GM21381 (cell line): ENCODE data around the gene BRF1.

ENCODE experiments used
- ATAC-seq: cut with Tn5 transposase; IDR thresholded peaks from one replicate; pipeline ENCODE4 v1.9.1; 2021; ENCODE audit warnings: mild to moderate bottlenecking, moderate library complexity; ENCODE audit not compliant: unreplicated experiment

The BRF1 gene

DNA sequence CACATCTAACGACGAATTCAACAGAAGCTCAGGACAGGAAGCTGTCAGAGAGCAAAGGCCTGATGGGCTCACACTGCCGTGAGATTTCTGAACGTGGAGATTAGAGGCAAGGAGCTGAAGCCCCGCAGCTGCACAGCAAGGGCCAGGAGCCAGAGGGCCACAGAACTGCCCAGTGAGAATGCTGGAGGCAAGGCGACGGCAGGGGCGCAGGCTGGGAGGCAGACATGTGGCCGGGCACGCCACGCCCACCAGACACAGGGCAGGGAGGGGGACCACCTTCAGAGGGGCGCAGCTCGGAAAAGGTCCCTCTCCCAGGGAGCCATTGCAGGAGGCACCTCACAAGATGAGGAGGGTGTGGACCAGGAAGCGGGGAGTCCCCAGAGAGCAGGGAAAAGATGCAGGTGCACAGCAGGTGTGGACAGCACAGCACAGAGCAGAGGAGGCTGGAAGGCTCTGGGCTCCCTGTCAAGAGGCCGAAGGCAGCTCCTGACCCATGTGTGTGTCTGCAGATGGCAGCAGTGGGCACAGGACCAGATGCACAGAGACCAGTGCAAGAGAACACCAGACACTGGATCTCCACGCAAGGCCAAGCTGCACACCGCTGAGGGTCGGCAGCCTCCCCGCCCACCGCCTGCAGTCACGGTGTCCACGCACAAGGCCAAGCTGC is 29.4 kb downstream of the BRF1 start:
- no peak for ATAC-seq

DNA sequence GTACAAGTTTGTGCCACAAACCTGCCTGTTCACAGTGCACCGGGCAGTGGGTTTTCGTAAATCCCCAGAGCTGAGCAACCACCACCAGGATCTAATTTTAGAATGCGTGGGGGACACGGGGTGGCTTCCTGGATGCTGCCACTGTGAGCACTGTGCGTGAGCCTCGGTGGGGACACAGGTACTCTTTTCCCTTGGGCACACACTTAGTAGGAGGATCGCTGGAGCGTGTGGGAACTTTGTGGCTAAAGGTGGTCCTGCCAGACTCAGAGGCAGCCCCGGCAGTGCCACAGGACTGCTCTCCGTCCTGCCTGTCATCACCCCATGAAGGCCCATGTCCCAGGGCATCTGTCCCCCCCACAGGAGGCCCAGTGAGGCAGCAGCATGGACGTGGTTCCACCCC is 31.4 kb downstream of the BRF1 start:
- ATAC-seq = no peak

- no peak for ATAC-seq
Measured at GRCh38 chr14:105268736-105269354, 32.0 kb downstream of the BRF1 start.

- no peak for ATAC-seq
Measured at GRCh38 chr14:105267820-105268548, 32.8 kb downstream of the BRF1 start.

DNA sequence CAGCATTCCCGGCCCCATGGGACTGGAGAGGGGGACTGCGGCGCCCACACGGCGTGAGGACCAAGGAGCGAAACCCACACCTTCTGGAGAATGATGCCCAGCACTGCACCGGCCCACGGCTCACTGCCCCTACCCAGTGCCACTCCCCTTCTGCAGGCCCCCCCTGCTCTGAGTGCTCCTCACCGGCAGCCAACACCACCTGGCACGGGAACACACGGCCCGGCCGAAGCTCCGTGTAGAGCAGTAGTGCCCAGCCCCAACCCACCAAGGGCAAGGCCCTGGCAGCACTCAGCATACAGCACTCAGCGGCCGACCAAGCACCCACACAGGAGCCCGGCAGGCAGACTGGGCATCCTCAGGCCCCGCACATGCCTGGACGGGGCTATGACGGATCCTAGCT is 39.0 kb downstream of the BRF1 start:
- no peak for ATAC-seq

- ATAC-seq = no peak
Measured at GRCh38 chr14:105260959-105261358, 39.8 kb downstream of the BRF1 start.

GRCh38 chr14:105258846-105259245 is 42.0 kb downstream of the BRF1 start:
- no peak for ATAC-seq

DNA sequence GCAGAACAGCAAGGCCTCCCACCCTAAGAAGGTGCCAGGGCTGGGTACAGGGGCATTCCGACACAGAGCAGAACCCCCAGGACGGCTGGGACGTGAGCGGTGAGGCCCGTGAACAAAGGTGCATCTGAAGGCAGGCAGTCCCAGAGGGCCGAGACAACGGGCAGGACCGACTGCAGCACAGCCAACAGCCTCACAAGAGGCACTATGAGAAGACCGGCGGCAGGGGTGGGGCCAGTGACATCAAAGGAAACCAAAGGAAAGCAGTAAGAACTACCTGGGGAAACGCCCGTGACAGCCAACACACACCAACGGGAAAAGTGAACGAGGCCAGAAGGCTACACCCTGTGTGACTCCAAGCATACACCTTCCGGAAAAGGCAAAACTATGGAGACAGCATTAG is 43.3 kb downstream of the BRF1 start:
- ATAC-seq = no peak

DNA sequence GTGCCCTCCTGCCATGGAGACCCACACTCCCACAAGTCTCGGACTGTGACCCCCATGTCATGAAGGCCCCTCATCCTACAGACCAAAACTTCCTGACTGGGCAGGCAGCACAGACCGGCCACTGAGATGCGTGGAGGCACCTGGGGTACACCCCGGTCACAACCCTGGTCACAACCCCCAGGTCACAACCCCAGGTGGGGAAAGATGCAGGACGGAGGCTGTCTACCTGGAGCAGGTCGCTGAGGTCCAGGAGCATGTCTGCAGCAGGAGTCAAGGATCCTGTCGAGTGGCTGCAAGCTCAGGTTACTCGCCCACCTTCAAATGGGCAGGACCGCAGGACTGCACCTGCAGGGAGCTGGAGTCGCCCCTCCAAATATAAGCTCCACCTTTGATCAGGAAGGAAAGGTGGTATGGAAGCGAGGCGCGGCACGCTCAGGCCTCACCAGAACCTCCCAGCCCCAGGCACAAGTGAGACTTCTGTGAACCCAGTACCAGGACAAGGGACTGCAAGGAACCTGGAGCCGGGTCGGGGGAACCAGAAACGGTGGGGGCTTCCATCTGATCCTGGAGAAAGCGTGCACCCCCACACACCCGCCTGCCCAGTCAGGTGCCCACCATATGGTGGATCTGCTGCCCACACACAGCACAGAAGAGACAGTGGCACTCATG is 44.4 kb downstream of the BRF1 start:
- no peak for ATAC-seq

GRCh38 chr14:105255021-105255507 is 45.7 kb downstream of the BRF1 start:
- no peak for ATAC-seq

DNA sequence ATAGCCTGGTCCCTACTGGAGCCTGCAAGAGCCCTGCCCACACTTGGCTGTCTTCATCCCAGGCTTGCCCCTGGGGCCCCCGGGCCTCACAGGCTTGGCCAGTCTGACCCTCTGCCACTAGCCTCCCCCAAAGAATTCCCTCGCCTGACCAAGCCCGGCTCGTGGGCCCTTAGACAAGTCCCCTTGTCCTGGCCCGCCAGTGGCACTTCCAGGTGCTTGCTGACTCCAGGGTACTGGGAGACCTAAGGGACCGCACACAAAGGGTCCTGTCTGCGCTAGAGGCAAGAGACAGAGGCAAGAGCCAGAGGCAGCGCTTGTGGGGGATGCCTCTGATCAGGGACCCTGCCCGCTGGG is 47.5 kb downstream of the BRF1 start:
- ATAC-seq = no peak

- ATAC-seq = no peak
Measured at GRCh38 chr14:105252552-105253328, 48.1 kb downstream of the BRF1 start.

DNA sequence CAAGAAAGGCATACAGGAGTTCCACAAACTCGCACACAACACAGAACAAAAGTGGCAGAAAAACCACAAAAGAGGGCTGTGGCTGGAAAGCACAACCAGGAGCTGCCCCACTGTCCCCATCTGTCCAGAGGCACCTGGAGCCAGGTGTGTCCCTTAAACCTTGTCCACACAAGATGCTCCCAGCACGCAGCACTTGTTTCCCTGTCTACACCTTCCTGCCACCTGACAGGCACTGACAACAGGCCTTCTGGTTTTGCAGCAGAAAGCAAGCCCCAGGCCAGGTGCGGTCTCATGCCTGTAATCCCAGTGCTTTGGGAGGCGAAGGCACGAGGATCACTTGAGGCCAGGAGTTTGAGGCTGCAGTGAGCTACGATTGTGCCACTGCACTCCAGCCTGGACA is 48.9 kb downstream of the BRF1 start:
- no peak for ATAC-seq

- ATAC-seq = no peak
Measured at GRCh38 chr14:105250986-105251385, 49.8 kb downstream of the BRF1 start.

GRCh38 chr14:105250008-105250366 is 50.8 kb downstream of the BRF1 start:
- no peak for ATAC-seq

- no peak for ATAC-seq
Measured at GRCh38 chr14:105249182-105250007, 51.4 kb downstream of the BRF1 start.

GRCh38 chr14:105248368-105249181 is 52.2 kb downstream of the BRF1 start, which contains the start of gene BTBD6:
Gene BTBD6, plus strand, starts transcription at chr14:105248533. Its CDS starts 179 bp downstream, at chr14:105248712.
- peak; percentile 83 for ATAC-seq

DNA sequence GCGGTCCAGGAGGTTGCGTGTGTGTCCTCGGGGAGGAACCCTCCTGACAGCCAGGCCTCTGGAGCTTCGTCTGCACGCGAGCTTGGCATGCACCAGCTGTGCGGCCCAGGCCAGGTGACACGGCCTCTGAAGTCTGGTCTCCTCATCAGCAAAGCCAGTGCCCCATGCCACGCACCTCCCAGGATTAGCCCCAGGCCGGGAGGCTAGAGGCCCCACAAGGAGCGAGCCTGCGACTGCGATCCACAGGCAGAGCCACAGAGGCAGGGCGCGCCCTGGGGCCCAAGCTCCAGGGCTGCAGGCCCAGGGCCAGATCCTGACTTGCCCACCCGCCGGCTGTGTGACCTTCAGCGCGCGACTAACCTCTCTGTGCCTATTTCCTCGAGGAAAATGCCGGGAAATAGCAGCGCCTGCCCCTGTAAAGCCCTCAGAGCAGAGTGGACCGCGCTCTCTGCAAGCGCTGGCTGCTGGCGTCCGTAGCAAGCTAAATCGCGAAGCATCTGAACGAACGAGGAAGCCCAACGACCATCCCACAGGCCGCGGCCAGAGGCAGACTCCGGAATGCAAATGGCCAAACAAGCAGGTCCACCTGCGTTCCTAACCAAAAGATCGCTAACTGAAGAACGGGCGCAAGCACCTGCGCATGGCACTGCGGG is 53.0 kb downstream of the BRF1 start:
- no peak for ATAC-seq

DNA sequence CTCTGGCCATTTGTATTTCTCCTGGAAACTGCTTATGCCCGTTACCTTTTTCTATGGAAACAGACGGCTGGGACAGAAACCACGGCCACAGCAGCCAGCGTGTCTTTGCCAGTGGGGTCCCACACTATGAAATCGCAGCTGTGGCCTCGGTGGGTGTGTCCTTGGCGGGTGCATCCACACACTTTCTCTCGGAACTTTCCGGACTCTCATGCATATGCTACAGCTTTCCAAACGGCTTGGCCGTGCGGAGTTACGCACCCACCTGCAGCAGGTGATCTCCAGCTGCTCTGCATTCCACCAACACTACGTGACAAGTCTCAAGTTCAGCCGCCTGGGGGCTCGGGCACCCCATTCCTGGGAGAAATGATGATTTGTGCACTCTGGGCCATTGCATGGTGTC is 53.8 kb downstream of the BRF1 start:
- no peak for ATAC-seq
